ENCODE data around the gene EPPIN.
"Not testable (repeated sequence)": the region's sequence is repeated elsewhere in the genome, so short reads cannot be mapped to it uniquely, and the experiment has no call there.

EPPIN gene

DNA sequence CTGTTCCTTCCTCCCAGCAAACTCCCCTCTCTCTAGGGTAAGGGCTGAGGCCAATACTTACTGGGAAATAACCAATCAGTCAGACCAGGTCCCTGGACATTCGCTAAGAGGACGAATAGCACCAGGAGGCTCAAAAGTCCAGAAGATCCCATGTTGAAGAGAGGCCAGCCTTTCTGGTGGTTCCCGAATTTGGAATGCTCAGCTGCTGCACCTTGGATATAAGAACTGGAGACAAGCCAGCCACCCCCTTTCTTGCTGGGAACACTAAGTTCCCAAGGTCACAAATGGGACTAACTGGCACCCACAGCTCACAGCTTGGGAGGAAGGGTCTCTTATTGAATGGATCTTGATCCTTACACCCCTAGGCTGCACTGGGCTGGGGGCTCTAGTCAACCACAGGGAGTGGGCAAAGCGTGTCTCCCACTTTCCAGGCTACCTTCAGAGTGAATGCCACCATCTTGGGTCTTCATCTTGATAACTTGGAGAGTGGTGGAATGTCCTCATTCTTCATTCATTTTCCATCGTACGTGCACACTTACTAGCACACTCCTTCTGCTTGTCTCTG, at the start of gene EPPIN:
Gene EPPIN (minus strand): TSS at position 196 of the 565 bp plus-strand sequence. CDS start 44 bp downstream, at position 152.
- DNase-seq (ENCODE audit: low read depth in 2 of 2), result no peak

- DNase-seq (ENCODE audit: low read depth in 2 of 2), result no peak
Observed at GRCh38 chr20:45595235-45595634, 48.0 kb upstream of the EPPIN start.

DNA sequence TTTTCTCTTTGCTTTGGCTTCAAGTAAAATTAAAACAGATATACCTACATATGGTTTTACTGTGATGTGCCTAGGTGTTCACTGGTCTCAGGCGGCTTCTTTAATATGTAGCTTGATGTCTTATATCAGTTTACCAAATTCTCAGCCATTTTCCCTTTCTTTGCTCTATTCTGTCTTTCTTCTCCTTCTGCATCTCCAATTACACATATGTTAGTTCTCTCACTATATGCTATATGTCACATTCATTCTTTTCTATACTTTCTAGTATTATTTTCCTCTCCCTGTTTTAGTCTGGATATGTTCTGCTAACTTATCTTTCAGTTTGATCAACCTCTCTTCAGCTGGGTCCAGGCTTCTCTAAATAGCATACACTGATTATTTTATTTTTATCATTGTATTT, 46.3 kb upstream of the EPPIN start:
- no peak for DNase-seq (ENCODE audit: low read depth in 2 of 2)

DNA sequence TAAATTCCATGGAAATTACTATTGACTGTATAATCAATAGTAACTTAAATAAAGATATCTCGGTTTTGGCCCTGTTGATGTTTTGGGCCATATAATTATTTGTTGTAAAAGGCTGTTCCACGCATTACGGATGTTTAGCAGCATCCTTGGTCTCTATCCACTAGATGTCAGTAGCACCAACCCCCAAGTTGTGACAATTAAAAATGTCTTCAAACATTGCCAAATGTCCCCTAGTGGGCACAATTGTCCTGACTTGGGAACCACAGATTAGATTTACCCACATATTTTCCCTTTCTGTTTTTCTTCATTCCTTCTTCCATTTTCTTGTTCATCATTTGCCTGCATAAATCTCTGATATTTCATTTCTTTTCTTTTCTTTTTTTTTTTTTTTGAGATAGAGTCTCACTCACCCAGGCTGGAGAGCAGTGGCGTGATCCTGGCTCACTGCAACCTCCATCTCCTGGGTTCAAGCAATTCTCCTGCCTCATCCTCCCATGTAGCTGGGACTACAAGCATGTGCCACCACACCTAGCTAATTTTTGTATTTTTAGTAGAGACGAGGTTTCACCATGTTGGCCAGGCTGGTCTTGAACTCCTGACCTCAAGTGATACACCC, 45.5 kb upstream of the EPPIN start:
- DNase-seq (ENCODE audit: low read depth in 2 of 2), result no peak

DNA sequence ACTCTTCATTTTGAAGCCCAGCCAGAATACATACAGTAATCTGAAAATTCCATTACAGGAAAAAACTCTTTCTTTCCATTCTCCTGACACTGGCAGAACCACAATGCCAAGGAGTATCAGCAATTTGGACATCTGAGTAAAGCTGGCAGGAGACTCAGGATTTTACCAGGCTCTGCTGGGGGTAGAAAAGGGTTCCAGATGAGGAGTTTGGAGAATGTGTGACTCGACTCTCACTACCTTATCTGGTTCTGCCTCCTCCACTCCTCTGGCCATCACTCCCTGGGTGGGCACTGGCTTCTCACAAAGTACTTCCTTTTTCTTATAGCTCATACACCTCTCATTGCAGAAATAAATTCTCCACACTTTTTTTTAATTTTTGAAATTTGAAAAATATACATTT, 42.5 kb upstream of the EPPIN start:
- no peak for DNase-seq (ENCODE audit: low read depth in 2 of 2)

GRCh38 chr20:45588800-45589199, 41.6 kb upstream of the EPPIN start:
- DNase-seq (ENCODE audit: low read depth in 2 of 2), result no peak

GRCh38 chr20:45585986-45586385, 38.8 kb upstream of the EPPIN start:
- DNase-seq (ENCODE audit: low read depth in 2 of 2), result not testable (repeated sequence)

- not testable (repeated sequence) for DNase-seq (ENCODE audit: low read depth in 2 of 2)
Observed at GRCh38 chr20:45584294-45584693, 37.1 kb upstream of the EPPIN start.

- DNase-seq (ENCODE audit: low read depth in 2 of 2), result no peak
Observed at GRCh38 chr20:45583502-45583901, 36.3 kb upstream of the EPPIN start.

GRCh38 chr20:45581702-45582101, 34.5 kb upstream of the EPPIN start:
- no peak for DNase-seq (ENCODE audit: low read depth in 2 of 2)

DNA sequence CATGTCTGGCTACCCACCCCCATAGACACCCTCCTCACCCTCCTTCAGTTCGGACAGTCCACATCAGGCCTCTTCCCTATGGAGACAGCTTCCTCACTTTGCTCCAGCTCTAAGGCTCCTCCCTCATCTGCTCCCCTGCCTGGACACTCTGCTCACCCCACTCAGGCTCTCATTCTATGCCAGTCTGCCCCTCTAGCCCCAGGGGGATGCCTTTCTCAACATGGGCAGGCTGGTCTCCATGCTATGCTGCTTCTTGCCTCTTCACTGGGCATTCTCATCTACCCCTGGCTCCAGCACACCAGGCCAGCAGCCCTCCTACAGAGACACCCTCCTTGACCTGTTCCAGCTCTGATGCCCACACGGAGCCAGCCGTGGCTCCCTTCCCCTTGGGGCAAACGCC, 32.0 kb upstream of the EPPIN start, which contains the start of gene WFDC8:
Gene WFDC8 (minus strand): TSS at position 101 of the 400 bp plus-strand sequence. CDS start 37 bp downstream, at position 64.
- no peak for DNase-seq (ENCODE audit: low read depth in 2 of 2)

GRCh38 chr20:45578231-45578630, 31.0 kb upstream of the EPPIN start:
- DNase-seq (ENCODE audit: low read depth in 2 of 2), result no peak

- no peak for DNase-seq (ENCODE audit: low read depth in 2 of 2)
Observed at GRCh38 chr20:45576995-45577394, 29.8 kb upstream of the EPPIN start.

DNA sequence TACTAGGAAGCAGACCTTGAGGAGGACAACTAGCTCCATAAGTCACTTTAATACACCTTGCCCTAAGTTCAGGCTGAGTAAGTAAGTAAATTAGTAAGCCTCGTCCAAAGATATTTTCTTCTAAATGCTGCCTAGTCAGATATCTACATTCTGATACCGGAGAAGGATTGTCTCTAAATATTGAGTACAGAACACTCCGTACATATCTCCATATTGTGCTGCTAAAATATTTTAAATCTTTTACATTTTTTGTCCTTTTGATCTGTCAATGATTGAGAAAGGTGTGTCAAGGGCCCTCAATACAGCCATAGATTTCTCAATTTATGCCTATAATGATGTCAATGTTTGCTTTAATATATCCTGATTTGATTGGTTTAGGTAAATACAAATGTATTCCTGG, 28.7 kb upstream of the EPPIN start:
- no peak for DNase-seq (ENCODE audit: low read depth in 2 of 2)

- DNase-seq (ENCODE audit: low read depth in 2 of 2), result not testable (repeated sequence)
Observed at GRCh38 chr20:45569650-45570049, 22.4 kb upstream of the EPPIN start.

GRCh38 chr20:45564760-45565276, 17.6 kb upstream of the EPPIN start:
- no peak for DNase-seq (ENCODE audit: low read depth in 2 of 2)

- no peak for DNase-seq (ENCODE audit: low read depth in 2 of 2)
Observed at GRCh38 chr20:45555198-45555597, 8.0 kb upstream of the EPPIN start.

- DNase-seq (ENCODE audit: low read depth in 2 of 2), result no peak
Observed at GRCh38 chr20:45552456-45552855, 5.3 kb upstream of the EPPIN start.

DNA sequence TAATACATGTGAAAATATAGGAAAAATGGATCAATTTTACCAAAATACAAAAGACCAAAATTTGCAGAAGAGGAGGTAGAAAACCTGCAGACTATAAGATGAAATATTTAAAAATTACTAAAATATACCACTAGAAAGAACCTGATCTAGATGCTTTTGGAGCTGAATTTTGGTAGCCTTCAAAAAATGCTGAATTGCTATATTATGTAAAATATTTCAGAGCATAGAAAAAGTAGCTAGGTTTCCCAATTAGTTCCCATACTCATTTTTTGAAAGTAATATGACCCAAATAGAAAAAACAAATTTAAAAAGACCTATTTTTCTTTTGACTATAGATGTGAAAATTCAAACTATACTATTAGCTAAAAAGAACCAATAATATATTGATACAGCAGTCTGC, 3.6 kb upstream of the EPPIN start:
- DNase-seq (ENCODE audit: low read depth in 2 of 2), result no peak

GRCh38 chr20:45548410-45548809, 1.2 kb upstream of the EPPIN start:
- no peak for DNase-seq (ENCODE audit: low read depth in 2 of 2)

- no peak for DNase-seq (ENCODE audit: low read depth in 2 of 2)
Observed at GRCh38 chr20:45545754-45546453, 1.3 kb downstream of the EPPIN start.

GRCh38 chr20:45545351-45545750, 1.9 kb downstream of the EPPIN start:
- DNase-seq (ENCODE audit: low read depth in 2 of 2), result no peak

GRCh38 chr20:45539382-45539781, 7.8 kb downstream of the EPPIN start, which contains the start of gene WFDC6:
Gene WFDC6 (minus strand): TSS chr20:45539482. CDS start chr20:45539407, 75 bp downstream.
- no peak for DNase-seq (ENCODE audit: low read depth in 2 of 2)
